GM23338 (cell line): ENCODE results near the gene RPAP2. TPM values are rescaled to one million over a fixed set of nuclear protein-coding genes. Genes with fewer than 3 reads are reported as not detected.
"Not testable (repeated sequence)": the region's sequence is repeated elsewhere in the genome, so short reads cannot be mapped to it uniquely, and the experiment has no call there.

Experiments
- ATAC-seq: fragments of 200-7000 bp; cut with Tn5 transposase; 3 replicates; pipeline ENCODE4 v1.9.1; 2020
- DNase-seq: peaks from one replicate; pipeline ENCODE4 v3.0.0-alpha.2; 2015; ENCODE audit warnings: low spot score
- H2AFZ ChIP-seq: fragments of 200-600 bp; sonication (generic); 2 replicates; pipeline ENCODE4 v1.8.0; 2016; ENCODE audit warnings: antibody characterized with exemption, mild to moderate bottlenecking, moderate library complexity
- H3F3A ChIP-seq: fragments of 200-600 bp; sonication (generic); replicated peaks from 2 replicates; pipeline ENCODE4 v1.8.0; 2017; ENCODE audit warnings: antibody characterized with exemption, mixed run types, low read depth
- H3K27ac ChIP-seq: fragments of 200-600 bp; sonication (generic); 2 replicates; pipeline ENCODE4 v1.6.1; 2016; ENCODE audit warnings: low read depth
- H3K27me3 ChIP-seq: fragments of 200-600 bp; sonication (generic); 2 replicates; pipeline ENCODE4 v1.8.0; 2016; ENCODE audit warnings: mild to moderate bottlenecking, mixed run types, moderate library complexity; ENCODE audit not compliant: insufficient read depth
- H3K36me3 ChIP-seq: fragments of 200-600 bp; sonication (generic); 2 replicates; pipeline ENCODE4 v1.8.0; 2016; ENCODE audit warnings: mild to moderate bottlenecking; ENCODE audit not compliant: insufficient read depth
- H3K4me1 ChIP-seq: fragments of 200-600 bp; sonication (generic); 2 replicates; pipeline ENCODE4 v1.8.0; 2016; ENCODE audit warnings: mild to moderate bottlenecking, moderate library complexity; ENCODE audit not compliant: insufficient read depth
- H3K4me2 ChIP-seq: fragments of 200-600 bp; sonication (generic); 2 replicates; pipeline ENCODE4 v1.7.1; 2017; ENCODE audit warnings: mixed run types
- H3K4me3 ChIP-seq: fragments of 200-600 bp; sonication (generic); 2 replicates; pipeline ENCODE4 v1.6.1; 2016; ENCODE audit warnings: mixed run types
- H3K79me2 ChIP-seq: fragments of 200-600 bp; sonication (generic); replicated peaks from 2 replicates; pipeline ENCODE4 v1.8.0; 2017; ENCODE audit warnings: mild to moderate bottlenecking; ENCODE audit not compliant: insufficient read depth
- H3K9me2 ChIP-seq: fragments of 200-600 bp; sonication (generic); 2 replicates; pipeline ENCODE4 v1.8.0; 2017; ENCODE audit not compliant: insufficient read depth
- H4K20me1 ChIP-seq: fragments of 200-600 bp; sonication (generic); replicated peaks from 2 replicates; pipeline ENCODE4 v1.8.0; 2017; ENCODE audit warnings: mild to moderate bottlenecking; ENCODE audit not compliant: insufficient read depth
- H3K27ac Mint-ChIP-seq: 2 replicates; pipeline ENCODE4 v1.8.0; 2020; ENCODE audit warnings: inconsistent platforms, mild to moderate bottlenecking, moderate library complexity, mixed read lengths
- H3K27me3 Mint-ChIP-seq: 3 replicates; pipeline ENCODE4 v1.8.0; 2022; ENCODE audit warnings: low read depth, mild to moderate bottlenecking, moderate library complexity, mixed read lengths, inconsistent platforms; ENCODE audit not compliant: insufficient read depth, poor library complexity
- H3K36me3 Mint-ChIP-seq: 3 replicates; pipeline ENCODE4 v1.8.0; 2021; ENCODE audit warnings: low read depth, mild to moderate bottlenecking, inconsistent platforms, moderate library complexity, mixed read lengths
- H3K4me1 Mint-ChIP-seq: 3 replicates; pipeline ENCODE4 v1.8.0; 2020; ENCODE audit warnings: mild to moderate bottlenecking, inconsistent platforms, mixed read lengths
- H3K4me3 Mint-ChIP-seq: 3 replicates; pipeline ENCODE4 v1.8.0; 2021; ENCODE audit warnings: moderate library complexity, mild to moderate bottlenecking, inconsistent platforms, mixed read lengths
- H3K9me3 Mint-ChIP-seq: 3 replicates; pipeline ENCODE4 v1.8.0; 2020; ENCODE audit warnings: moderate library complexity, mild to moderate bottlenecking, inconsistent platforms, mixed read lengths
- CREB1 ChIP-seq: fragments of 250-450 bp; sonication (Bioruptor Pico); IDR thresholded peaks from 2 replicates; pipeline ENCODE4 v1.5.0; 2020; ENCODE audit warnings: low read depth, mild to moderate bottlenecking, moderate library complexity
- EZH2 ChIP-seq: fragments of 200-600 bp; sonication (generic); IDR thresholded peaks from one replicate; pipeline ENCODE4 v1.8.0; 2017; ENCODE audit warnings: antibody characterized with exemption, mild to moderate bottlenecking, low read depth; ENCODE audit not compliant: unreplicated experiment
- EZH2phosphoT487 ChIP-seq: fragments of 200-600 bp; sonication (generic); IDR thresholded peaks from one replicate; pipeline ENCODE4 v1.8.1; 2018; ENCODE audit warnings: antibody characterized with exemption; ENCODE audit not compliant: unreplicated experiment
- JUNB ChIP-seq: IDR thresholded peaks from one replicate; pipeline ENCODE4 v1.6.1; 2016; ENCODE audit warnings: antibody characterized with exemption; ENCODE audit not compliant: unreplicated experiment
- NANOG ChIP-seq: IDR thresholded peaks from 2 replicates; pipeline ENCODE4 v1.6.1; 2016; ENCODE audit warnings: antibody characterized with exemption, borderline replicate concordance
- POLR2AphosphoS5 ChIP-seq: IDR thresholded peaks from 2 replicates; pipeline ENCODE4 v1.6.1; 2016; ENCODE audit warnings: antibody characterized with exemption, low read depth
- ZNF114 ChIP-seq: fragments of 250-450 bp; sonication (Bioruptor Pico); IDR thresholded peaks from 2 replicates; pipeline ENCODE4 v1.5.0; 2020; ENCODE audit warnings: mild to moderate bottlenecking, moderate library complexity
- ZNF331 ChIP-seq: fragments of 250-450 bp; sonication (Bioruptor Pico); IDR thresholded peaks from 2 replicates; pipeline ENCODE4 v1.5.0; 2020; ENCODE audit warnings: low read depth, mild to moderate bottlenecking, moderate library complexity
- polyA plus RNA-seq: library from polyadenylated mRNA; unstranded; fragments of >200 nt; fragmentation: Nextera tagmentation; extraction: Ambion mirVana; gene quantifications from 2 replicates; pipeline ENCODE4 v1.2.1, GENCODE V29; 2016
- total RNA-seq: library from RNA; depleted of rRNA; stranded (reverse); fragments of >200 nt; shearing (Covaris generic); gene quantifications from 2 replicates; pipeline ENCODE4 v1.2.3, GENCODE V29; 2014
- TF ChIP-seq, protein P1 (sequence below), 2 experiments: fragments of 200-600 bp in 1 of 2; sonication (generic) in 1 of 2; conservative IDR thresholded peaks; 2 replicates each; pipeline versions ENCODE4 v1.5.1 to v1.6.1; 2016 to 2017; ENCODE audit warnings: antibody characterized with exemption in 2 of 2, low read depth in 2 of 2, mild to moderate bottlenecking in 2 of 2, moderate library complexity in 1 of 2
- TF ChIP-seq, protein P2 (sequence below): fragments of 250-450 bp; sonication (Bioruptor Pico); IDR thresholded peaks from 2 replicates; pipeline ENCODE4 v1.5.0; 2020; ENCODE audit warnings: mild to moderate bottlenecking, moderate library complexity
- TF ChIP-seq, protein P3 (sequence below): IDR thresholded peaks from 2 replicates; pipeline ENCODE4 v1.6.1; 2016; ENCODE audit warnings: antibody characterized with exemption

The RPAP2 gene
- total and polyA plus RNA-seq, 2 experiments from 2014 or later, result 26.6 to 30.4 TPM

DNA sequence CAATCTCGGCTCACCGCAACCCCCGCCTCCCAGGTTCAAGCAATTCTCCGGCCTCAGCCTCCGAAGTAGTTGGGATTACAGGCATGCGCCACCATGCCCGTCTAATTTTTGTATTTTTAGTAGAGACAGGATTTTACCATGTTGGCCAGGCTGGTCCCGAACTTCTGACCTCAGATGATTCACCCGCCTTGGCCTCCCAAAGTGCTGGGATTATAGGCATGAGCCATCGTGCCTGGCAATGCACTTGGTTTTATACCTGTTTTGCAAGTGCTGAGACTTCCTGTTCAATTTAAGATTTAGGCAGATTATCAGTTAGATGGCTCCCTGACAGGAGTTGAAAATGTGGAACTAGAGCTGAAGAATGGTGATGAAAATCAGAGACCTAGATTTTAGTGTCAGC lies 60.5 kb downstream of the RPAP2 start:
- H3K27ac ChIP-seq, H3K4me2 ChIP-seq, H3K27ac Mint-ChIP-seq, H3K9me3 Mint-ChIP-seq, H3K27me3 ChIP-seq, H3K4me1 Mint-ChIP-seq, H3K4me3 Mint-ChIP-seq, H3F3A ChIP-seq, H3K27me3 Mint-ChIP-seq, H2AFZ ChIP-seq, DNase-seq, H4K20me1 ChIP-seq, H3K4me3 ChIP-seq, H3K4me1 ChIP-seq, H3K36me3 ChIP-seq, ATAC-seq, H3K79me2 ChIP-seq, H3K9me2 ChIP-seq: not testable (repeated sequence)
- peaks cover 16% of the 10 kb centered on the region for H3K36me3 Mint-ChIP-seq

DNA sequence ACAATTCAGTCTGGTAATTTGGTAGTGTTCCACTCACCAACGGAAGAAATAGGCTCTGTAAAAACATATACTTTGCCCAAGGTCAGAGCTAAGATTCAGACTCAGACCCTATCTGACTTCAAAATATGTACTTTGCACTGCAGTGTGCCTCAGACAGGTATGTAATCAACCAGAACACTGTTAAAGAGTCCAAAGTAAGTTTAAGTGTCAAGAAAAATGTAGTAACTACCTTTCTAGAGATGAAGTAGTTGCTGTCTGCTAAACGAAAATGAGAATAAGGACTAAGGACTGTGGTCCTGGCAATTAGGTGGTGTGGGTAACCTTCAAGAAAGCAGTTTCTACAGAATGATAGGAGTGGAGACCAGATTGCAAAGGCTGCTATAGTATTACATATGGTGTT lies 61.1 kb downstream of the RPAP2 start:
- Histone ChIP-seq H4K20me1 (no peaks in the 10 kb centered on the region), H3K27ac (no peak overlapping the region), H3K4me1 (no peaks in the 10 kb centered on the region), H3K9me2 (no peaks in the 10 kb centered on the region), H3K27me3 (no peaks in the 10 kb centered on the region), H3K4me3 (no peak overlapping the region), H3K79me2 (no peaks in the 10 kb centered on the region), H3F3A (no peaks in the 10 kb centered on the region), H2AFZ (no peak overlapping the region), H3K4me2 (no peak overlapping the region), H3K36me3 (peaks cover 3% of the 10 kb centered on the region; the same call in 1 of the 2 replicates)
- Mint-ChIP-seq H3K4me1 (no peaks in the 10 kb centered on the region), H3K27me3 (no peaks in the 10 kb centered on the region), H3K9me3 (no peaks in the 10 kb centered on the region), H3K27ac (no peak overlapping the region), H3K36me3 (peaks cover 16% of the 10 kb centered on the region), H3K4me3 (no peak overlapping the region)
- ATAC-seq (no peak), DNase-seq (no peak)
- TF ChIP-seq EZH2phosphoT487 (no peak), EZH2 (no peak), JUNB (no peak), ZNF114 (CRISPR knock-in tag) (no peak), POLR2AphosphoS5 (no peak), NANOG (no peak), CREB1 (no peak), ZNF331 (CRISPR knock-in tag) (no peak)
- TF ChIP-seq, protein P1, sequence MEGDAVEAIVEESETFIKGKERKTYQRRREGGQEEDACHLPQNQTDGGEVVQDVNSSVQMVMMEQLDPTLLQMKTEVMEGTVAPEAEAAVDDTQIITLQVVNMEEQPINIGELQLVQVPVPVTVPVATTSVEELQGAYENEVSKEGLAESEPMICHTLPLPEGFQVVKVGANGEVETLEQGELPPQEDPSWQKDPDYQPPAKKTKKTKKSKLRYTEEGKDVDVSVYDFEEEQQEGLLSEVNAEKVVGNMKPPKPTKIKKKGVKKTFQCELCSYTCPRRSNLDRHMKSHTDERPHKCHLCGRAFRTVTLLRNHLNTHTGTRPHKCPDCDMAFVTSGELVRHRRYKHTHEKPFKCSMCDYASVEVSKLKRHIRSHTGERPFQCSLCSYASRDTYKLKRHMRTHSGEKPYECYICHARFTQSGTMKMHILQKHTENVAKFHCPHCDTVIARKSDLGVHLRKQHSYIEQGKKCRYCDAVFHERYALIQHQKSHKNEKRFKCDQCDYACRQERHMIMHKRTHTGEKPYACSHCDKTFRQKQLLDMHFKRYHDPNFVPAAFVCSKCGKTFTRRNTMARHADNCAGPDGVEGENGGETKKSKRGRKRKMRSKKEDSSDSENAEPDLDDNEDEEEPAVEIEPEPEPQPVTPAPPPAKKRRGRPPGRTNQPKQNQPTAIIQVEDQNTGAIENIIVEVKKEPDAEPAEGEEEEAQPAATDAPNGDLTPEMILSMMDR (conservative IDR thresholded peaks at IDR 0.05; ENCODE audit: low read depth in 2 of 2), result no peak
- TF ChIP-seq, protein P2, sequence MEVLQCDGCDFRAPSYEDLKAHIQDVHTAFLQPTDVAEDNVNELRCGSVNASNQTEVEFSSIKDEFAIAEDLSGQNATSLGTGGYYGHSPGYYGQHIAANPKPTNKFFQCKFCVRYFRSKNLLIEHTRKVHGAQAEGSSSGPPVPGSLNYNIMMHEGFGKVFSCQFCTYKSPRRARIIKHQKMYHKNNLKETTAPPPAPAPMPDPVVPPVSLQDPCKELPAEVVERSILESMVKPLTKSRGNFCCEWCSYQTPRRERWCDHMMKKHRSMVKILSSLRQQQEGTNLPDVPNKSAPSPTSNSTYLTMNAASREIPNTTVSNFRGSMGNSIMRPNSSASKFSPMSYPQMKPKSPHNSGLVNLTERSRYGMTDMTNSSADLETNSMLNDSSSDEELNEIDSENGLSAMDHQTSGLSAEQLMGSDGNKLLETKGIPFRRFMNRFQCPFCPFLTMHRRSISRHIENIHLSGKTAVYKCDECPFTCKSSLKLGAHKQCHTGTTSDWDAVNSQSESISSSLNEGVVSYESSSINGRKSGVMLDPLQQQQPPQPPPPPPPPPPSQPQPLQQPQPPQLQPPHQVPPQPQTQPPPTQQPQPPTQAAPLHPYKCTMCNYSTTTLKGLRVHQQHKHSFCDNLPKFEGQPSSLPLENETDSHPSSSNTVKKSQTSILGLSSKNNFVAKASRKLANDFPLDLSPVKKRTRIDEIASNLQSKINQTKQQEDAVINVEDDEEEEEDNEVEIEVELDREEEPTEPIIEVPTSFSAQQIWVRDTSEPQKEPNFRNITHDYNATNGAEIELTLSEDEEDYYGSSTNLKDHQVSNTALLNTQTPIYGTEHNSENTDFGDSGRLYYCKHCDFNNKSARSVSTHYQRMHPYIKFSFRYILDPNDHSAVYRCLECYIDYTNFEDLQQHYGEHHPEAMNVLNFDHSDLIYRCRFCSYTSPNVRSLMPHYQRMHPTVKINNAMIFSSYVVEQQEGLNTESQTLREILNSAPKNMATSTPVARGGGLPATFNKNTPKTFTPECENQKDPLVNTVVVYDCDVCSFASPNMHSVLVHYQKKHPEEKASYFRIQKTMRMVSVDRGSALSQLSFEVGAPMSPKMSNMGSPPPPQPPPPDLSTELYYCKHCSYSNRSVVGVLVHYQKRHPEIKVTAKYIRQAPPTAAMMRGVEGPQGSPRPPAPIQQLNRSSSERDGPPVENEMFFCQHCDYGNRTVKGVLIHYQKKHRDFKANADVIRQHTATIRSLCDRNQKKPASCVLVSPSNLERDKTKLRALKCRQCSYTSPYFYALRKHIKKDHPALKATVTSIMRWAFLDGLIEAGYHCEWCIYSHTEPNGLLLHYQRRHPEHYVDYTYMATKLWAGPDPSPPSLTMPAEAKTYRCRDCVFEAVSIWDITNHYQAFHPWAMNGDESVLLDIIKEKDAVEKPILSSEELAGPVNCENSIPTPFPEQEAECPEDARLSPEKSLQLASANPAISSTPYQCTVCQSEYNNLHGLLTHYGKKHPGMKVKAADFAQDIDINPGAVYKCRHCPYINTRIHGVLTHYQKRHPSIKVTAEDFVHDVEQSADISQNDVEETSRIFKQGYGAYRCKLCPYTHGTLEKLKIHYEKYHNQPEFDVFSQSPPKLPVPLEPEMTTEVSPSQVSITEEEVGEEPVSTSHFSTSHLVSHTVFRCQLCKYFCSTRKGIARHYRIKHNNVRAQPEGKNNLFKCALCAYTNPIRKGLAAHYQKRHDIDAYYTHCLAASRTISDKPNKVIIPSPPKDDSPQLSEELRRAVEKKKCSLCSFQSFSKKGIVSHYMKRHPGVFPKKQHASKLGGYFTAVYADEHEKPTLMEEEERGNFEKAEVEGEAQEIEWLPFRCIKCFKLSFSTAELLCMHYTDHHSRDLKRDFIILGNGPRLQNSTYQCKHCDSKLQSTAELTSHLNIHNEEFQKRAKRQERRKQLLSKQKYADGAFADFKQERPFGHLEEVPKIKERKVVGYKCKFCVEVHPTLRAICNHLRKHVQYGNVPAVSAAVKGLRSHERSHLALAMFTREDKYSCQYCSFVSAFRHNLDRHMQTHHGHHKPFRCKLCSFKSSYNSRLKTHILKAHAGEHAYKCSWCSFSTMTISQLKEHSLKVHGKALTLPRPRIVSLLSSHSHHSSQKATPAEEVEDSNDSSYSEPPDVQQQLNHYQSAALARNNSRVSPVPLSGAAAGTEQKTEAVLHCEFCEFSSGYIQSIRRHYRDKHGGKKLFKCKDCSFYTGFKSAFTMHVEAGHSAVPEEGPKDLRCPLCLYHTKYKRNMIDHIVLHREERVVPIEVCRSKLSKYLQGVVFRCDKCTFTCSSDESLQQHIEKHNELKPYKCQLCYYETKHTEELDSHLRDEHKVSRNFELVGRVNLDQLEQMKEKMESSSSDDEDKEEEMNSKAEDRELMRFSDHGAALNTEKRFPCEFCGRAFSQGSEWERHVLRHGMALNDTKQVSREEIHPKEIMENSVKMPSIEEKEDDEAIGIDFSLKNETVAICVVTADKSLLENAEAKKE (CRISPR knock-in tag), result no peak
- TF ChIP-seq, protein P3, sequence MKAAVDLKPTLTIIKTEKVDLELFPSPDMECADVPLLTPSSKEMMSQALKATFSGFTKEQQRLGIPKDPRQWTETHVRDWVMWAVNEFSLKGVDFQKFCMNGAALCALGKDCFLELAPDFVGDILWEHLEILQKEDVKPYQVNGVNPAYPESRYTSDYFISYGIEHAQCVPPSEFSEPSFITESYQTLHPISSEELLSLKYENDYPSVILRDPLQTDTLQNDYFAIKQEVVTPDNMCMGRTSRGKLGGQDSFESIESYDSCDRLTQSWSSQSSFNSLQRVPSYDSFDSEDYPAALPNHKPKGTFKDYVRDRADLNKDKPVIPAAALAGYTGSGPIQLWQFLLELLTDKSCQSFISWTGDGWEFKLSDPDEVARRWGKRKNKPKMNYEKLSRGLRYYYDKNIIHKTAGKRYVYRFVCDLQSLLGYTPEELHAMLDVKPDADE, result no peak
